ENCODE measurements around the gene PITX1.
"Not testable (repeated sequence)": the region's sequence is repeated elsewhere in the genome, so short reads cannot be mapped to it uniquely, and the experiment has no call there.

The PITX1 gene

GRCh38 chr5:135033901-135034235 lies at the start of gene PITX1:
TSS of gene PITX1 (minus strand) at chr5:135034228. CDS start at chr5:135033881, 347 bp downstream.
- DNase-seq, result no peak

- DNase-seq, result not testable (repeated sequence)
Measured at GRCh38 chr5:135083334-135083733, 49.3 kb upstream of the PITX1 start.

- DNase-seq, result no peak
Measured at GRCh38 chr5:135081240-135081639, 47.2 kb upstream of the PITX1 start.

- no peak for DNase-seq
Measured at GRCh38 chr5:135079760-135080159, 45.7 kb upstream of the PITX1 start.

- no peak for DNase-seq
Measured at GRCh38 chr5:135079099-135079681, 45.2 kb upstream of the PITX1 start.

GRCh38 chr5:135076801-135077200 lies 42.8 kb upstream of the PITX1 start:
- DNase-seq, result no peak

- peak; percentile 19 for DNase-seq
Measured at GRCh38 chr5:135076051-135076491, 42.0 kb upstream of the PITX1 start.

GRCh38 chr5:135075621-135076020 lies 41.6 kb upstream of the PITX1 start:
- no peak for DNase-seq

- DNase-seq, result no peak
Measured at GRCh38 chr5:135073761-135074345, 39.8 kb upstream of the PITX1 start.

GRCh38 chr5:135072387-135073281 lies 38.6 kb upstream of the PITX1 start:
- DNase-seq, result peak; percentile 14

GRCh38 chr5:135071311-135071710 lies 37.3 kb upstream of the PITX1 start:
- DNase-seq, result no peak

- no peak for DNase-seq
Measured at GRCh38 chr5:135069895-135070657, 36.0 kb upstream of the PITX1 start.

GRCh38 chr5:135069016-135069770 lies 35.2 kb upstream of the PITX1 start:
- no peak for DNase-seq

- DNase-seq, result no peak
Measured at GRCh38 chr5:135067587-135067986, 33.6 kb upstream of the PITX1 start.

- DNase-seq, result no peak
Measured at GRCh38 chr5:135066781-135067180, 32.8 kb upstream of the PITX1 start.

GRCh38 chr5:135065306-135066265 lies 31.6 kb upstream of the PITX1 start:
- no peak for DNase-seq

GRCh38 chr5:135064235-135064570 lies 30.2 kb upstream of the PITX1 start:
- no peak for DNase-seq

GRCh38 chr5:135063511-135064234 lies 29.6 kb upstream of the PITX1 start:
- no peak for DNase-seq

GRCh38 chr5:135063056-135063445 lies 29.0 kb upstream of the PITX1 start:
- no peak for DNase-seq

- DNase-seq, result no peak
Measured at GRCh38 chr5:135062216-135063055, 28.4 kb upstream of the PITX1 start.

All from DMS153 (cell line).